IMR-90 (cell line): Measurements from ENCODE around the gene TSPAN14. TPM values are rescaled to one million over a fixed set of nuclear protein-coding genes. Genes with fewer than 3 reads are reported as not detected.

ENCODE experiments used
- ATAC-seq: fragments of 200-7000 bp; cut with Tn5 transposase; 2 replicates; pipeline ENCODE4 v1.9.1; 2020; ENCODE audit warnings: low read depth, mild to moderate bottlenecking, moderate library complexity
- BruUV-seq: library from RNA; stranded (reverse); fragments of 400-500 nt; replicated peaks from 2 replicates; lab custom pipeline; 2021; lab: Mats Ljungman, UMichigan
- CTCF ChIA-PET: fragments of 300-600 bp; formaldehyde crosslinking; extraction: SDS; loops from one replicate; lab custom pipeline; 2021; ENCODE audit warnings: antibody characterized with exemption; lab: Yijun Ruan, JAX
- POLR2A ChIA-PET: fragments of 300-600 bp; sonication (Branson Sonifier 250); formaldehyde crosslinking; loops from one replicate; lab custom pipeline; 2022; ENCODE audit warnings: antibody characterized with exemption; ENCODE audit not compliant: unreplicated experiment; lab: Charles Lee
- DNase-seq: peaks from one replicate; pipeline ENCODE4 v3.0.0; 2013
- H2AFZ ChIP-seq: replicated peaks from 2 replicates; pipeline ENCODE3; 2013; ENCODE audit warnings: low read length, mild to moderate bottlenecking; ENCODE audit not compliant: poor library complexity
- H2AK5ac ChIP-seq: 2 replicates; pipeline ENCODE4 v1.6.1; 2013; ENCODE audit warnings: low read depth, low read length, inconsistent platforms
- H2AK9ac ChIP-seq: replicated peaks from 2 replicates; pipeline ENCODE3; 2013; ENCODE audit warnings: mild to moderate bottlenecking, low read depth, low read length, moderate library complexity; ENCODE audit not compliant: poor library complexity
- H2BK120ac ChIP-seq: 2 replicates; pipeline ENCODE4 v1.6.1; 2013; ENCODE audit warnings: low read depth, low read length, inconsistent platforms
- H2BK15ac ChIP-seq: 3 replicates; pipeline ENCODE4 v1.6.1; 2013; ENCODE audit warnings: low read depth, low read length, inconsistent platforms
- H2BK20ac ChIP-seq: 2 replicates; pipeline ENCODE4 v1.6.1; 2013; ENCODE audit warnings: low read depth, mild to moderate bottlenecking, inconsistent platforms, low read length, moderate library complexity
- H2BK5ac ChIP-seq: 2 replicates; pipeline ENCODE4 v1.6.1; 2013; ENCODE audit warnings: mild to moderate bottlenecking, low read depth, low read length, inconsistent platforms; ENCODE audit not compliant: poor library complexity, severe bottlenecking
- H3K14ac ChIP-seq: replicated peaks from 2 replicates; pipeline ENCODE4 v1.6.1; 2013; ENCODE audit warnings: low read depth, low read length, inconsistent platforms
- H3K18ac ChIP-seq: 2 replicates; pipeline ENCODE4 v1.6.1; 2013; ENCODE audit warnings: low read depth, low read length, control low read depth
- H3K23ac ChIP-seq: 2 replicates; pipeline ENCODE4 v1.6.1; 2013; ENCODE audit warnings: low read depth, low read length, inconsistent platforms
- H3K27ac ChIP-seq: 2 replicates; pipeline ENCODE4 v1.5.1; 2013; ENCODE audit warnings: mild to moderate bottlenecking, control low read depth, low read length; ENCODE audit not compliant: insufficient read depth
- H3K27me3 ChIP-seq: 2 replicates; pipeline ENCODE4 v1.6.1; 2013; ENCODE audit warnings: low read length; ENCODE audit not compliant: control insufficient read depth, insufficient read depth
- H3K36me3 ChIP-seq: 2 replicates; pipeline ENCODE4 v1.6.1; 2013; ENCODE audit warnings: low read length, mixed read lengths; ENCODE audit not compliant: control insufficient read depth, insufficient read depth
- H3K4ac ChIP-seq: 2 replicates; pipeline ENCODE4 v1.6.1; 2013; ENCODE audit warnings: low read depth, low read length, inconsistent platforms
- H3K4me1 ChIP-seq: 2 replicates; pipeline ENCODE4 v1.6.1; 2013; ENCODE audit warnings: low read length, mixed read lengths; ENCODE audit not compliant: control insufficient read depth, insufficient read depth
- H3K4me2 ChIP-seq: 2 replicates; pipeline ENCODE4 v1.6.1; 2013; ENCODE audit warnings: low read depth, mild to moderate bottlenecking, control low read depth, low read length, moderate library complexity
- H3K4me3 ChIP-seq: 2 replicates; pipeline ENCODE4 v1.5.1; 2013; ENCODE audit warnings: low read depth, mild to moderate bottlenecking, control low read depth, low read length, moderate library complexity; ENCODE audit not compliant: insufficient read depth
- H3K56ac ChIP-seq: 2 replicates; pipeline ENCODE4 v1.6.1; 2013; ENCODE audit warnings: low read length, inconsistent platforms; ENCODE audit not compliant: insufficient read depth; ENCODE audit errors: extremely low read depth
- H3K79me1 ChIP-seq, 2 experiments: 2 replicates each; pipeline ENCODE4 v1.6.1; 2013; ENCODE audit warnings: low read length in 2 of 2, inconsistent platforms in 1 of 2, low read depth in 1 of 2
- H3K9ac ChIP-seq: 2 replicates; pipeline ENCODE4 v1.6.1; 2013; ENCODE audit warnings: low read depth, low read length, control low read depth
- H3K9me1 ChIP-seq: 2 replicates; pipeline ENCODE4 v1.6.1; 2013; ENCODE audit warnings: low read length, inconsistent platforms; ENCODE audit not compliant: insufficient read depth
- H3K9me3 ChIP-seq: 2 replicates; pipeline ENCODE4 v1.6.1; 2013; ENCODE audit warnings: low read length; ENCODE audit not compliant: control insufficient read depth, insufficient read depth
- H4K20me1 ChIP-seq: 2 replicates; pipeline ENCODE4 v1.6.1; 2013; ENCODE audit warnings: low read length, inconsistent platforms; ENCODE audit not compliant: insufficient read depth
- H4K5ac ChIP-seq: 2 replicates; pipeline ENCODE4 v1.6.1; 2013; ENCODE audit warnings: mild to moderate bottlenecking, low read depth, low read length, control low read depth
- H4K8ac ChIP-seq, 2 experiments: 2 replicates each; pipeline ENCODE4 v1.6.1; 2013; ENCODE audit warnings: low read depth in 2 of 2, low read length in 2 of 2, control low read depth in 1 of 2, inconsistent platforms in 1 of 2
- H4K91ac ChIP-seq: 2 replicates; pipeline ENCODE4 v1.6.1; 2013; ENCODE audit warnings: low read depth, low read length, inconsistent platforms; ENCODE audit not compliant: insufficient read depth
- BHLHE40 ChIP-seq: fragments of 150-350 bp; IDR thresholded peaks from 2 replicates; pipeline ENCODE4 v1.6.1; 2016; ENCODE audit warnings: mild to moderate bottlenecking, low read depth, low read length
- CEBPB ChIP-seq: IDR thresholded peaks from 2 replicates; pipeline ENCODE4 v1.6.1; 2012; ENCODE audit warnings: low read depth, low read length, improper control_type of control experiment
- CHD1 ChIP-seq: IDR thresholded peaks from 2 replicates; pipeline ENCODE4 v1.6.1; 2012; ENCODE audit warnings: low read depth, low read length, improper control_type of control experiment
- MAFK ChIP-seq: IDR thresholded peaks from 2 replicates; pipeline ENCODE4 v1.6.1; 2012; ENCODE audit warnings: low read depth, low read length, improper control_type of control experiment
- MAZ ChIP-seq: IDR thresholded peaks from 2 replicates; pipeline ENCODE4 v1.6.1; 2012; ENCODE audit warnings: low read depth, mild to moderate bottlenecking, low read length, improper control_type of control experiment, moderate library complexity, borderline replicate concordance
- MXI1 ChIP-seq: IDR thresholded peaks from 2 replicates; pipeline ENCODE4 v1.6.1; 2012; ENCODE audit warnings: low read depth, mild to moderate bottlenecking, low read length, moderate library complexity, borderline replicate concordance
- NFE2L2 ChIP-seq: fragments of 150-350 bp; IDR thresholded peaks from 2 replicates; pipeline ENCODE4 v1.6.1; 2016; ENCODE audit warnings: low read depth, mild to moderate bottlenecking, low read length
- POLR2A ChIP-seq: IDR thresholded peaks from 2 replicates; pipeline ENCODE4 v1.6.1; 2012; ENCODE audit warnings: mild to moderate bottlenecking, low read depth, low read length
- RAD21 ChIP-seq: IDR thresholded peaks from 2 replicates; pipeline ENCODE4 v1.6.1; 2012; ENCODE audit warnings: low read length, improper control_type of control experiment
- RCOR1 ChIP-seq: IDR thresholded peaks from 2 replicates; pipeline ENCODE4 v1.6.1; 2012; ENCODE audit warnings: mild to moderate bottlenecking, low read length, improper control_type of control experiment; ENCODE audit not compliant: insufficient replicate concordance
- RFX5 ChIP-seq: IDR thresholded peaks from 2 replicates; pipeline ENCODE4 v1.8.0; 2012; ENCODE audit warnings: low read depth, mild to moderate bottlenecking, low read length, moderate library complexity
- SMC3 ChIP-seq: fragments of 150-350 bp; IDR thresholded peaks from 2 replicates; pipeline ENCODE4 v1.6.1; 2016; ENCODE audit warnings: low read depth, mild to moderate bottlenecking, antibody characterized with exemption, low read length, moderate library complexity
- WGBS, 2 experiments: methylation state at CpG; one replicate each; pipeline versions ENCODE4 v1.1.5 to v1.1.7; 2013; ENCODE audit warnings: missing lambda C conversion rate in 2 of 2; ENCODE audit not compliant: insufficient read length in 1 of 2; ENCODE audit errors: extremely low coverage in 2 of 2; 5-methylcytosine and 5-hydroxymethylcytosine counted together
- dilution Hi-C: fragments of 300-500 bp; cut with HindIII; formaldehyde crosslinking; loops from one replicate; pipeline ENCODE4 v1.14.3; 2018; ENCODE audit warnings: low sequenced_read_pairs; ENCODE audit not compliant: unreplicated experiment
- in situ Hi-C: fragments of 300-500 bp; cut with MboI; formaldehyde crosslinking; loops from 3 replicates; pipeline ENCODE4 v1.14.3; 2019; ENCODE audit warnings: low sequenced_read_pairs, inconsistent platforms, mixed read lengths
- intact Hi-C: fragments of 100-400 bp; cut with micrococcal nuclease; formaldehyde crosslinking; loops from 2 replicates; pipeline ENCODE4 v1.10.0; 2022
- polyA plus RNA-seq, 3 experiments: library from polyadenylated mRNA; depleted of rRNA; stranded (reverse); fragments of >200 nt; gene quantifications; 2 replicates each; pipeline ENCODE4 v1.2.3, GENCODE V29; 2012; ENCODE audit warnings: low replicate concordance in 1 of 3
- total RNA-seq: library from RNA; depleted of rRNA; stranded (reverse); fragments of >200 nt; gene quantifications from 2 replicates; pipeline ENCODE4 v1.2.3, GENCODE V29; 2012
- TF ChIP-seq, protein P1 (sequence below): fragments of 150-350 bp; IDR thresholded peaks from 2 replicates; pipeline ENCODE4 v1.6.1; 2016; ENCODE audit warnings: low read depth, mild to moderate bottlenecking, low read length, moderate library complexity, borderline replicate concordance
- TF ChIP-seq, protein P2 (sequence below): fragments of 150-350 bp; IDR thresholded peaks from 2 replicates; pipeline ENCODE4 v1.6.1; 2017; ENCODE audit warnings: mild to moderate bottlenecking, antibody characterized with exemption, low read length, low read depth
- TF ChIP-seq, protein P3 (sequence below): conservative IDR thresholded peaks from 2 replicates; pipeline ENCODE4 v1.5.1; 2012; ENCODE audit warnings: mild to moderate bottlenecking, low read depth, low read length, improper control_type of control experiment

The TSPAN14 gene
- total and polyA plus RNA-seq, 2 of the 4 experiments (the other 2 are of a cell fraction), result 18.5 to 43.0 TPM

DNA sequence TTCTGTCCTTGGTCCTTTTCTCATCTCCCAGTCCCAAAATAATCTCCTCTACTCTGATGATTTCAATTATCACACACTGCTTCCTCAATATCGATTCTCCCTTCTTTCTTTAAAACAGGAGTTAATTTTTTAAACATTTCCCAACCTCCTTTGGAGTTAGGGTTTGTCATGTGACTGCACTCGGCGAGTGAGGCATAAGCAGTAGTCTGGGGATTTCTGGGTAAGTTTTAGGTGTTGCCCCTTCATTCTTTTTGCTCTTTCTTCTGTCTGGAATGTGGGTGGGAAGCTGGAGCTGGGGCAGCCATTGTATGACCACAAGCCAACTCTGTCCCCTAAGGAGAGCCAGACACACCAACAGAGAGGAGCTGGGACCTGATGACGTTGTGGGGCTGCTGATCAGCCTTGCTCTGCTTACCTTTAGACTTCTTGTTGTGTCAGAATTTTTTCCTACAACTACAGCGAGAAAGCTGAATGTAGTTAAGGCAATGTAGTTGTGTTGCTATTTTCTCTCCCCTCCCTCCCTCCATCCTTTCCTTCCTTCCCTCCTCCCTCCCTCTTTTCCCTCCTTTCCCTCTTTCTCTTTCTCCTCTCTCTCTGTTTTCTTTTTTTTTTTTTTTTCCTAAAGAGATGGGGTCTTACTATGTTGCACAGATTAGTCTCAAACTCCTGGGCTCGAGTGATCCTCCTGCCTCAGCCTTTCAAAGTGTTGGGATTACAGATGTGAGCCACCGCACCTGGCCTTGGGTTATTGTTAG, 6.5 kb upstream of the TSPAN14 start:
- POLR2A ChIA-PET, result no interaction called here
- Histone ChIP-seq H3K27ac (no peak overlapping the region), H4K20me1 (no peaks in the 10 kb centered on the region), H2BK15ac (no peak overlapping the region), H3K18ac (no peak overlapping the region), H2BK120ac (no peak overlapping the region), H2AFZ (no peak overlapping the region), H2AK5ac (no peak overlapping the region), H3K79me1 (no peaks in the 10 kb centered on the region), H4K8ac (no peak overlapping the region), H3K4ac (no peak overlapping the region), H3K9me1 (no peaks in the 10 kb centered on the region), H3K36me3 (no peaks in the 10 kb centered on the region), H3K14ac (no peak overlapping the region), H3K9me3 (no peaks in the 10 kb centered on the region), H2BK5ac (no peak overlapping the region), H2BK20ac (no peak overlapping the region), H3K27me3 (no peaks in the 10 kb centered on the region; the same call in 1 of the 2 replicates), H3K56ac (no peak overlapping the region), H4K91ac (no peak overlapping the region), H3K4me3 (no peak overlapping the region), H3K23ac (no peak overlapping the region), H2AK9ac (no peak overlapping the region), H3K9ac (no peak overlapping the region), H4K5ac (no peak overlapping the region), H3K4me2 (no peak overlapping the region), H3K4me1 (no peaks in the 10 kb centered on the region)
- in situ Hi-C loops, result loop anchor here (10.0 to 25.0 kb wide), 2 partner anchors 217 to 465 kb away; no protein-coding TSS in a partner anchor
- no CpG with 5 or more reads among the region's 7 CpGs for WGBS, 2 experiments
- no TSS peak for BruUV-seq
- dilution Hi-C loops, result no loop called here
- ATAC-seq (no peak), DNase-seq (no peak)
- CTCF ChIA-PET, result interaction anchor here (0.7 to 0.8 kb wide), 2 partner anchors 34 to 58 kb away, joined by 3 read pairs; no protein-coding TSS in a partner anchor
- intact Hi-C loops, result no loop called here
- TF ChIP-seq, protein P1, sequence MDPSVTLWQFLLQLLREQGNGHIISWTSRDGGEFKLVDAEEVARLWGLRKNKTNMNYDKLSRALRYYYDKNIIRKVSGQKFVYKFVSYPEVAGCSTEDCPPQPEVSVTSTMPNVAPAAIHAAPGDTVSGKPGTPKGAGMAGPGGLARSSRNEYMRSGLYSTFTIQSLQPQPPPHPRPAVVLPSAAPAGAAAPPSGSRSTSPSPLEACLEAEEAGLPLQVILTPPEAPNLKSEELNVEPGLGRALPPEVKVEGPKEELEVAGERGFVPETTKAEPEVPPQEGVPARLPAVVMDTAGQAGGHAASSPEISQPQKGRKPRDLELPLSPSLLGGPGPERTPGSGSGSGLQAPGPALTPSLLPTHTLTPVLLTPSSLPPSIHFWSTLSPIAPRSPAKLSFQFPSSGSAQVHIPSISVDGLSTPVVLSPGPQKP, result no peak
- TF ChIP-seq RAD21 (no peak), RCOR1 (no peak), CHD1 (no peak), CEBPB (no peak), MAFK (no peak), BHLHE40 (no peak), MXI1 (no peak), SMC3 (no peak), RFX5 (no peak), MAZ (no peak), NFE2L2 (no peak), POLR2A (no peak)
- TF ChIP-seq, protein P2, sequence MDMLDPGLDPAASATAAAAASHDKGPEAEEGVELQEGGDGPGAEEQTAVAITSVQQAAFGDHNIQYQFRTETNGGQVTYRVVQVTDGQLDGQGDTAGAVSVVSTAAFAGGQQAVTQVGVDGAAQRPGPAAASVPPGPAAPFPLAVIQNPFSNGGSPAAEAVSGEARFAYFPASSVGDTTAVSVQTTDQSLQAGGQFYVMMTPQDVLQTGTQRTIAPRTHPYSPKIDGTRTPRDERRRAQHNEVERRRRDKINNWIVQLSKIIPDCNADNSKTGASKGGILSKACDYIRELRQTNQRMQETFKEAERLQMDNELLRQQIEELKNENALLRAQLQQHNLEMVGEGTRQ, result no peak
- TF ChIP-seq, protein P3, sequence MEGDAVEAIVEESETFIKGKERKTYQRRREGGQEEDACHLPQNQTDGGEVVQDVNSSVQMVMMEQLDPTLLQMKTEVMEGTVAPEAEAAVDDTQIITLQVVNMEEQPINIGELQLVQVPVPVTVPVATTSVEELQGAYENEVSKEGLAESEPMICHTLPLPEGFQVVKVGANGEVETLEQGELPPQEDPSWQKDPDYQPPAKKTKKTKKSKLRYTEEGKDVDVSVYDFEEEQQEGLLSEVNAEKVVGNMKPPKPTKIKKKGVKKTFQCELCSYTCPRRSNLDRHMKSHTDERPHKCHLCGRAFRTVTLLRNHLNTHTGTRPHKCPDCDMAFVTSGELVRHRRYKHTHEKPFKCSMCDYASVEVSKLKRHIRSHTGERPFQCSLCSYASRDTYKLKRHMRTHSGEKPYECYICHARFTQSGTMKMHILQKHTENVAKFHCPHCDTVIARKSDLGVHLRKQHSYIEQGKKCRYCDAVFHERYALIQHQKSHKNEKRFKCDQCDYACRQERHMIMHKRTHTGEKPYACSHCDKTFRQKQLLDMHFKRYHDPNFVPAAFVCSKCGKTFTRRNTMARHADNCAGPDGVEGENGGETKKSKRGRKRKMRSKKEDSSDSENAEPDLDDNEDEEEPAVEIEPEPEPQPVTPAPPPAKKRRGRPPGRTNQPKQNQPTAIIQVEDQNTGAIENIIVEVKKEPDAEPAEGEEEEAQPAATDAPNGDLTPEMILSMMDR, result no peak
